Renal cortical epithelial cell (primary cell): ENCODE data around the gene IER3. TPM values are rescaled to one million over a fixed set of nuclear protein-coding genes. Genes with fewer than 3 reads are reported as not detected.
"Not testable (repeated sequence)": the region's sequence is repeated elsewhere in the genome, so short reads cannot be mapped to it uniquely, and the experiment has no call there.

Source experiments
- DNase-seq: peaks from one replicate; pipeline ENCODE4 v3.0.0-alpha.2; 2011; ENCODE audit warnings: low read depth
- total RNA-seq: library from RNA; depleted of rRNA; stranded (reverse); fragments of >200 nt; gene quantifications from 2 replicates; pipeline ENCODE4 v1.2.3, GENCODE V29; 2014

IER3 gene
- total RNA-seq, 1 donor from 2014 or later: 56.6 TPM

- DNase-seq: no peak
Observed at GRCh38 chr6:30768634-30769087, 24.3 kb upstream of the IER3 start.

DNA sequence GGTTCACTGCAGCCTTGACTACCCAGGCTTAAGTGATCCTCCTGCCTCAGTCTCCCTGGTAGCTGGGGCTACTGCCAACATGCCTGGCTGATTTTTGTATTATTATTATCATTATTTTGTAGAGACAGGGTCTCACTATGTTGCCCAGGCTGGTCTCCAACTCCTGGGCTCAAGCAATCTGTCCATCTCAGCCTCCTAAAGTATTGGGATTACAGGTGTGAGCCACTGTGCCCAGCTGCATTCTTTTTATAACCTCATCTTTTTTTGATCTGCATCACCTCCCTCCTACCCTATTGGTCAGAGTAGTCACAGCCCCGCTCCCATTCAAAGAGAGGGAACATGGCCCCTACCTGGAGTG lies 23.6 kb upstream of the IER3 start:
- DNase-seq: no peak

- no peak for DNase-seq
Observed at GRCh38 chr6:30767158-30767943, 23.0 kb upstream of the IER3 start.

DNA sequence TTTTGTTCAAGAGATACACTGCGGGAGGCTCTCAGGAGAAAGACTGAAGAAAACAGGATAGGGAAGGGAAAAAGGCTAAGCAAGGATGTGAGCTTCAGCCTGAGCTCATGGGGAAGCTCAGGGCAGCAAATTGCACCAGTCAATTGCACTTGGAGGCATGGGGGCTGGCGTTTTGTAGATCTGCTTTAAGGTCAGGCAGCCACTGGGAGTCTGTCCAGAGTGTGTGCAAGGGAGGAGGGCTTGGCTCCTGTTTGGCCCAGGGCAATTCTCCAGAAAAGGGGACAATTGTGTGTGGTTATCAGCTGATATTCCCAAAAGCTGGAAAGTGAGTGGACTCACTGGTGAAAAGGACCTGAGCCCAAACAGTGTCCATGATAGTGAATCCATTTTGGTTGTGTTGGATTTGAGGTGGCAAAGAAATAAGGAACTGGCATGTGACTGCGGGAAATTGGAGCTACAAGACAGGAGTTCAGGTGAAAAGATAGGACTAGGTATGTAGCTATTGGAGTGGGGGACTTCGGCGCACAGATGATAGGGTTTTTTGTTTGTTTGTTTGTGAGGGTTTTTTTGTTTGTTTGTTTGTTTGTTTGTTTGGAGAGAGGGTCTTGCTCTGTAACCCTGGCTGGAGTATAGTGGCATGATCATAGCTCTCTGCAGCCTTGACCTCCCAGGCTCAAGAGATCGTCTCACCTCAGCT lies 22.3 kb upstream of the IER3 start:
- no peak for DNase-seq

DNA sequence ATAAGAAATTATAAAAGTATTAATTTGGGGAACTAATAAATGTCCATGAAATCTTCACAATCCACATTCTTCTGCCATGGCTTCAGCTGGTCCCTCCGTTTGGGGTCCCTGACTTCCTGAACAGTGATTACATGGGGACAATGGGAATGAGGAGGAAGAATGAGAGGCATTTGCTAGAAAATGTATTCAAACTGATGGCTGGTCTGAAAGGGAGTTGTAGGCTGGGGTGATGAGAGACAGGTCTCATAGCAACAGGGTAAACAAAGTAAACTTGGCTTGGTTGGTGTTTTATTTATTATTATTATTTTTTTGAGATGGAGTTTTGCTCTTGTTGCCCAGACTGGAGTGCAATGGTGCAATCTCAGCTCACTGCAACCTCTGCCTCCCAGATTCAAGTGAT lies 21.1 kb upstream of the IER3 start:
- not testable (repeated sequence) for DNase-seq

DNA sequence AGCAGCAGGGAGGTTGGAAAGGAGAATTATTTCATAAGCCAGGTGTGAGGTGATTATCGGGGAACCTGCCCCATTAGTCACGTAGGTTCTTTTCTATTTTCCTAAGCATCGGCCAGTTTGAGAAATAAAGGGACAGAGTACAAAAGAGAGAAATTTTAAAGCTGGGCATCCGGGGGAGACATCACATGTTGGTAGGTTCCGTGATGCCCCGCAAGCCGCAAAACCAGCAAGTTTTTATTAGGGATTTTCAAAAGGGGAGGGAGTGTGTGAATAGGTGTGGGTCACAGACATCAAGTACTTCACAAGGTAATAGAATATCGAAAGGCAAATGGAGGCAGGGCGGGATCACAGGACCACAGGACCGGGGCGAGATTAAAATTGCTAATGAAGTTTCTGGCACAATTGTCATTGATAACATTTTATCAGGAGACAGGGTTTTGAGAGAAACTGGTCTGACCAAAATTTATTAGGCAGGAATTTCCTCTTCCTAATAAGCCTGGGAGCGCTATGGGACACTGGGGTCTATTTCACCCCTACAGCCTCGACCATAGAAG lies 20.2 kb upstream of the IER3 start:
- not testable (repeated sequence) for DNase-seq

- DNase-seq: peak; percentile 91
Observed at GRCh38 chr6:30763618-30764489, 19.5 kb upstream of the IER3 start.

DNA sequence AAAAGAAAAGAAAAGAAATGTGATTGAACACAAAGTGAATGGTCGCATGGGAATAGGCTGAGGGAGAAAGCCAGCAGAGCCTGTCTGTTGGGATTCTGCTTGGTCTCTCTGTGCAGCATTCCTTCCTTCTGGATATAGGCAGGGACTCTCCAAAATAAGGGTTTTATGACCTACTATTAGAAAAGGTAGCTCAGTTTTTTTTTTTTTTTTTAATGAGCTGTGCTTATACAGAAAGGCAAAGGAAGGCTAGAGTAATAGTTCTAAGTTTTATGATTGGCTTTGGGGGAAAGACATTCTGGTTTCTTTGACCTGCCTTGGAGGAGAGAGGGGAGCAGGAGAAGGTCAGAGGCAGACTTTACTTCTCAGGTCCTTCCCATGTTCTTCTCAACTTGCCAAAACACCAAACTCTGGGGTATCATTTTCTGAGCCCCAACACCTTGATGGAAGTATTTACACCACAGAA lies 18.8 kb upstream of the IER3 start:
- no peak for DNase-seq

GRCh38 chr6:30761791-30762429 lies 17.6 kb upstream of the IER3 start:
- peak; percentile 86 for DNase-seq

DNA sequence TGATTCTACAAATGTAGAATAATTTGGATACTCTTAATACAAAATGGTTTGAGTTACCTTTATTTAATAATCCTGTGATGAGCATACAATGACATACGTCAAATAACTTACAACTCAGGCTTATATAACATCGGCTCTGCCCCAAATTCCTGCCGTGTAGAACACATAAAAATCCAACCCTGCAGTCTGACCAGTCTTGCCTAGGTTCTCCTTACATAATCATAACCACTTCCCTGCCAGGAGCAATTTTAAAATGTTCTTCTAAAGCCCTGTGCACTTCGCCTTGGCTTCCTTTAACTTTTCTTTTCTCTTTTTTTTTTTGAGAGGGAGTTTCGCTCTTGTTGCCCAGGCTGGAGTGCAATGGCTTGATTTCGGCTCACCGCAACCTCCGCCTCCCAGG lies 16.2 kb upstream of the IER3 start:
- DNase-seq: no peak

- peak; percentile 98 for DNase-seq
Observed at GRCh38 chr6:30759575-30760239, 15.4 kb upstream of the IER3 start.

DNA sequence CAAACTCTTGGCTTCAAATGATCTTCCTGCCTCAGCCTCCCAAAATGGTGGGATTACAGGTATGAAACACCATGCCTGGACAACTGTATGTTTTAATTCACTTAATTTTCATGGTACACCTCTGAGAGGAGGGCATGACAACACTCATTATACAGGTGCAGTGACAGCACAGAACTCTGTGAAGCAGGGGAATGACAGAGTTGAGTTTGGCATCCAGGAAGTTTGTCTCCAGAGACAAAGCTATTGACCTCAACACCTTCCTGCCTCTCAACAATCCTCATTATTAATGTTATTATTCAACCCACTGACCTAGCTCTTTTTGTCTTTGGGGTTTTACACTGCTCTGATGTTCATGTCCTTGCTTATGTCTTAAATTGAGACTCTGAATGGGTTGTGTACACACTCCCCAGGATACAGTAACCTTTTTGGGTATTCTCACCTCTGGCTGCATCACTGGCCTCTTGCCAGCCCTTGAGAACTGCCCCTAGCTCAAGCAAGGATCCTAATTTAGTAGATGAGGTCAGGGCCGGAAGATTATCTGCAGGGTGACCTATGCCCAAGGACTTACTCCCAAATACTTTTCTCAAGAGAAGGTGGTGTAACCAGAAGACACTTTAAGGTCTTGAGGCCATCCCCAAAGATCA lies 13.0 kb upstream of the IER3 start:
- no peak for DNase-seq

DNA sequence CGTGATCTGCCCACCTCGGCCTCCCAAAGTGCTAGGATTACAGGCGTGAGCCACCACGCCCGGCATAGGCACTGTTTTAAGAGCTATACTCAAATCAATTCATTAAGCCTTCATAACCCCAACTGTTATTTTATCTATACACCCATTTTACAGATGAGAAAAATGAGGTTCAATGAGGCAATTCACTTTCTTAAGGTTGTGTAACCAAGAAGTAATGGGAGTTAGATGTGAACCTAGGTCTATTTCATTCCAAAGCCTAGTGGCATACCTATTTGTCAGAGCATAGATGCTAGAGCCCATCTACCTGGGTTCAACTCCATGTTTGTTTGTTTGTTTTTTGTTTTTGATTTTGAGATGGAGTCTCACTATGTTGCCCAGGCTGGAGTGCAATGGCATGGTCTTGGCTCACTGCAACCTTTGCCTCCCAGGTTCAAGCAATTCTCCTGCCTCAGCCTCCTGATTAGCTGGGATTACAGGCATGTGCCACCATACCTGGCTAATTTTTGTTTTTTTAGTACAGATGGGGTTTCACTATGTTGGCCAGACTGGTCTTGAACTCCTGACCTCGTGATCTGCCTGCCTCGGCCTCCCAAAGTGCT lies 12.2 kb upstream of the IER3 start:
- not testable (repeated sequence) for DNase-seq

- DNase-seq: no peak
Observed at GRCh38 chr6:30754631-30755030, 10.3 kb upstream of the IER3 start.

- peak; percentile 99 for DNase-seq
Observed at GRCh38 chr6:30752157-30752927, 8.0 kb upstream of the IER3 start.

DNA sequence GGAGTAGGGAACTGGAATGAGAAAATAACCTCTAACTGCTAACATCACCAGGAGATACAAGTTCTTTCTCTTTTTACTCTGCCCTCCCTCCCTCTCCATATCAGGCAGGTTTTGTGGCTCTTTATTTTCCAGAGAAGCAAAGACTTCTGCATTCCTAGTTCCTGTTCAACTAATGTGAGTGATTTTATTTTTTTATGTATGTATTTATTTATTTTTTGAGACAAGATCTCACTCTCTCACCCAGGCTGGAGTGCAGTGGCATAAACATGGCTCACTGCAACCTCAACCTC lies 6.0 kb upstream of the IER3 start:
- DNase-seq: no peak

GRCh38 chr6:30749554-30750378 lies 5.4 kb upstream of the IER3 start:
- DNase-seq: peak; percentile 82

DNA sequence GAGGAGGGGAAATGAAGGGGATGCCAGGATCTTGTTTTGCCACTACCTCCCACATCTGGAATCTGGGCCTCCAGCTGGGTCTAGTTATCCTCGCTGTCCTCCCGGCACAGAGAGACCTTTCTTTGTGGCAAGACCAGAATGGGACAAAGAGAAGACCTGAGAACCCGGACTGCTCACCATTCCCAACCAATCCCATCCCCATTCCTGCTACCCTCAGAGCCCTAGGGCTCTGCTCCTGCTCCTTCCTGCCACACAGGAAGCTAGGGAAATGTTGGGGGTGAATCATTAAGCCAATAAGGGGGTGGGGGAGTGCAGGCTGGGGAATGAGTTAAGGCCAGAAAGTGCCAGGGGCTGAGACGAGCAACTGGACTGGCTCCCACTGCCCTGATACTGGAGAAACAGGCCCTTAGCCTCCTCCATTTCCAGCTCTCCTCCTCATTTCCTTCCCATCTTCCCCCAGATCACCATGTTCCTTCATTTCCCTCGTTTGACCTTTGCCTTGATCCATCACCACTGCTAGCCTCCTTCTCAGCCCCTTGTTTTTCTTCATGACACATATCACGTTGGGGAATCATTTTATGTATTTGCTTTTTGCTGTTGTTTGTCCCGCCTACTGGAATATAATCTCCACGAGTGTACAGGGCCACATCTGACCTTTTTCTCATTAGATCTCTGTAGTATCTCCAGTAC lies 4.6 kb upstream of the IER3 start:
- peak; percentile 90 for DNase-seq
